IMR-90 (cell line): ENCODE measurements around the gene LAMC3. TPM values are rescaled to one million over a fixed set of nuclear protein-coding genes. Genes with fewer than 3 reads are reported as not detected.

Source experiments
- ATAC-seq: fragments of 200-7000 bp; cut with Tn5 transposase; 2 replicates; pipeline ENCODE4 v1.9.1; 2020; ENCODE audit warnings: low read depth, mild to moderate bottlenecking, moderate library complexity
- BruUV-seq: library from RNA; stranded (reverse); fragments of 400-500 nt; replicated peaks from 2 replicates; lab custom pipeline; 2021; lab: Mats Ljungman, UMichigan
- CTCF ChIA-PET: fragments of 300-600 bp; formaldehyde crosslinking; extraction: SDS; loops from one replicate; lab custom pipeline; 2021; ENCODE audit warnings: antibody characterized with exemption; lab: Yijun Ruan, JAX
- POLR2A ChIA-PET: fragments of 300-600 bp; sonication (Branson Sonifier 250); formaldehyde crosslinking; loops from one replicate; lab custom pipeline; 2022; ENCODE audit warnings: antibody characterized with exemption; ENCODE audit not compliant: unreplicated experiment; lab: Charles Lee
- DNase-seq: peaks from one replicate; pipeline ENCODE4 v3.0.0; 2013
- H2AFZ ChIP-seq: replicated peaks from 2 replicates; pipeline ENCODE3; 2013; ENCODE audit warnings: low read length, mild to moderate bottlenecking; ENCODE audit not compliant: poor library complexity
- H2AK5ac ChIP-seq: 2 replicates; pipeline ENCODE4 v1.6.1; 2013; ENCODE audit warnings: low read depth, low read length, inconsistent platforms
- H2AK9ac ChIP-seq: replicated peaks from 2 replicates; pipeline ENCODE3; 2013; ENCODE audit warnings: mild to moderate bottlenecking, low read depth, low read length, moderate library complexity; ENCODE audit not compliant: poor library complexity
- H2BK120ac ChIP-seq: 2 replicates; pipeline ENCODE4 v1.6.1; 2013; ENCODE audit warnings: low read depth, low read length, inconsistent platforms
- H2BK15ac ChIP-seq: 3 replicates; pipeline ENCODE4 v1.6.1; 2013; ENCODE audit warnings: low read depth, low read length, inconsistent platforms
- H2BK20ac ChIP-seq: 2 replicates; pipeline ENCODE4 v1.6.1; 2013; ENCODE audit warnings: low read depth, mild to moderate bottlenecking, inconsistent platforms, low read length, moderate library complexity
- H2BK5ac ChIP-seq: 2 replicates; pipeline ENCODE4 v1.6.1; 2013; ENCODE audit warnings: mild to moderate bottlenecking, low read depth, low read length, inconsistent platforms; ENCODE audit not compliant: poor library complexity, severe bottlenecking
- H3K14ac ChIP-seq: replicated peaks from 2 replicates; pipeline ENCODE4 v1.6.1; 2013; ENCODE audit warnings: low read depth, low read length, inconsistent platforms
- H3K18ac ChIP-seq: 2 replicates; pipeline ENCODE4 v1.6.1; 2013; ENCODE audit warnings: low read depth, low read length, control low read depth
- H3K23ac ChIP-seq: 2 replicates; pipeline ENCODE4 v1.6.1; 2013; ENCODE audit warnings: low read depth, low read length, inconsistent platforms
- H3K27ac ChIP-seq: 2 replicates; pipeline ENCODE4 v1.5.1; 2013; ENCODE audit warnings: mild to moderate bottlenecking, control low read depth, low read length; ENCODE audit not compliant: insufficient read depth
- H3K27me3 ChIP-seq: 2 replicates; pipeline ENCODE4 v1.6.1; 2013; ENCODE audit warnings: low read length; ENCODE audit not compliant: control insufficient read depth, insufficient read depth
- H3K36me3 ChIP-seq: 2 replicates; pipeline ENCODE4 v1.6.1; 2013; ENCODE audit warnings: low read length, mixed read lengths; ENCODE audit not compliant: control insufficient read depth, insufficient read depth
- H3K4ac ChIP-seq: 2 replicates; pipeline ENCODE4 v1.6.1; 2013; ENCODE audit warnings: low read depth, low read length, inconsistent platforms
- H3K4me1 ChIP-seq: 2 replicates; pipeline ENCODE4 v1.6.1; 2013; ENCODE audit warnings: low read length, mixed read lengths; ENCODE audit not compliant: control insufficient read depth, insufficient read depth
- H3K4me2 ChIP-seq: 2 replicates; pipeline ENCODE4 v1.6.1; 2013; ENCODE audit warnings: low read depth, mild to moderate bottlenecking, control low read depth, low read length, moderate library complexity
- H3K4me3 ChIP-seq: 2 replicates; pipeline ENCODE4 v1.5.1; 2013; ENCODE audit warnings: low read depth, mild to moderate bottlenecking, control low read depth, low read length, moderate library complexity; ENCODE audit not compliant: insufficient read depth
- H3K56ac ChIP-seq: 2 replicates; pipeline ENCODE4 v1.6.1; 2013; ENCODE audit warnings: low read length, inconsistent platforms; ENCODE audit not compliant: insufficient read depth; ENCODE audit errors: extremely low read depth
- H3K79me1 ChIP-seq, 2 experiments: 2 replicates each; pipeline ENCODE4 v1.6.1; 2013; ENCODE audit warnings: low read length in 2 of 2, inconsistent platforms in 1 of 2, low read depth in 1 of 2
- H3K9ac ChIP-seq: 2 replicates; pipeline ENCODE4 v1.6.1; 2013; ENCODE audit warnings: low read depth, low read length, control low read depth
- H3K9me1 ChIP-seq: 2 replicates; pipeline ENCODE4 v1.6.1; 2013; ENCODE audit warnings: low read length, inconsistent platforms; ENCODE audit not compliant: insufficient read depth
- H3K9me3 ChIP-seq: 2 replicates; pipeline ENCODE4 v1.6.1; 2013; ENCODE audit warnings: low read length; ENCODE audit not compliant: control insufficient read depth, insufficient read depth
- H4K20me1 ChIP-seq: 2 replicates; pipeline ENCODE4 v1.6.1; 2013; ENCODE audit warnings: low read length, inconsistent platforms; ENCODE audit not compliant: insufficient read depth
- H4K5ac ChIP-seq: 2 replicates; pipeline ENCODE4 v1.6.1; 2013; ENCODE audit warnings: mild to moderate bottlenecking, low read depth, low read length, control low read depth
- H4K8ac ChIP-seq, 2 experiments: 2 replicates each; pipeline ENCODE4 v1.6.1; 2013; ENCODE audit warnings: low read depth in 2 of 2, low read length in 2 of 2, control low read depth in 1 of 2, inconsistent platforms in 1 of 2
- H4K91ac ChIP-seq: 2 replicates; pipeline ENCODE4 v1.6.1; 2013; ENCODE audit warnings: low read depth, low read length, inconsistent platforms; ENCODE audit not compliant: insufficient read depth
- BHLHE40 ChIP-seq: fragments of 150-350 bp; IDR thresholded peaks from 2 replicates; pipeline ENCODE4 v1.6.1; 2016; ENCODE audit warnings: mild to moderate bottlenecking, low read depth, low read length
- CEBPB ChIP-seq: IDR thresholded peaks from 2 replicates; pipeline ENCODE4 v1.6.1; 2012; ENCODE audit warnings: low read depth, low read length, improper control_type of control experiment
- CHD1 ChIP-seq: IDR thresholded peaks from 2 replicates; pipeline ENCODE4 v1.6.1; 2012; ENCODE audit warnings: low read depth, low read length, improper control_type of control experiment
- CTCF ChIP-seq: conservative IDR thresholded peaks from 2 replicates; pipeline ENCODE4 v1.5.1; 2012; ENCODE audit warnings: mild to moderate bottlenecking, low read depth, low read length, improper control_type of control experiment
- ELK1 ChIP-seq: fragments of 150-350 bp; IDR thresholded peaks from 2 replicates; pipeline ENCODE4 v1.6.1; 2016; ENCODE audit warnings: low read depth, mild to moderate bottlenecking, low read length, moderate library complexity, borderline replicate concordance
- FOS ChIP-seq: fragments of 150-350 bp; IDR thresholded peaks from 2 replicates; pipeline ENCODE4 v1.6.1; 2016; ENCODE audit warnings: low read depth, low read length
- MAFK ChIP-seq: IDR thresholded peaks from 2 replicates; pipeline ENCODE4 v1.6.1; 2012; ENCODE audit warnings: low read depth, low read length, improper control_type of control experiment
- MAZ ChIP-seq: IDR thresholded peaks from 2 replicates; pipeline ENCODE4 v1.6.1; 2012; ENCODE audit warnings: low read depth, mild to moderate bottlenecking, low read length, improper control_type of control experiment, moderate library complexity, borderline replicate concordance
- MXI1 ChIP-seq: IDR thresholded peaks from 2 replicates; pipeline ENCODE4 v1.6.1; 2012; ENCODE audit warnings: low read depth, mild to moderate bottlenecking, low read length, moderate library complexity, borderline replicate concordance
- NFE2L2 ChIP-seq: fragments of 150-350 bp; IDR thresholded peaks from 2 replicates; pipeline ENCODE4 v1.6.1; 2016; ENCODE audit warnings: low read depth, mild to moderate bottlenecking, low read length
- POLR2A ChIP-seq: IDR thresholded peaks from 2 replicates; pipeline ENCODE4 v1.6.1; 2012; ENCODE audit warnings: mild to moderate bottlenecking, low read depth, low read length
- RAD21 ChIP-seq: IDR thresholded peaks from 2 replicates; pipeline ENCODE4 v1.6.1; 2012; ENCODE audit warnings: low read length, improper control_type of control experiment
- RCOR1 ChIP-seq: IDR thresholded peaks from 2 replicates; pipeline ENCODE4 v1.6.1; 2012; ENCODE audit warnings: mild to moderate bottlenecking, low read length, improper control_type of control experiment; ENCODE audit not compliant: insufficient replicate concordance
- RFX5 ChIP-seq: IDR thresholded peaks from 2 replicates; pipeline ENCODE4 v1.8.0; 2012; ENCODE audit warnings: low read depth, mild to moderate bottlenecking, low read length, moderate library complexity
- SMC3 ChIP-seq: fragments of 150-350 bp; IDR thresholded peaks from 2 replicates; pipeline ENCODE4 v1.6.1; 2016; ENCODE audit warnings: low read depth, mild to moderate bottlenecking, antibody characterized with exemption, low read length, moderate library complexity
- USF2 ChIP-seq: fragments of 150-350 bp; IDR thresholded peaks from 2 replicates; pipeline ENCODE4 v1.6.1; 2017; ENCODE audit warnings: mild to moderate bottlenecking, antibody characterized with exemption, low read length, low read depth
- WGBS, 2 experiments: methylation state at CpG; one replicate each; pipeline versions ENCODE4 v1.1.5 to v1.1.7; 2013; ENCODE audit warnings: missing lambda C conversion rate in 2 of 2; ENCODE audit not compliant: insufficient read length in 1 of 2; ENCODE audit errors: extremely low coverage in 2 of 2; 5-methylcytosine and 5-hydroxymethylcytosine counted together
- dilution Hi-C: fragments of 300-500 bp; cut with HindIII; formaldehyde crosslinking; loops from one replicate; pipeline ENCODE4 v1.14.3; 2018; ENCODE audit warnings: low sequenced_read_pairs; ENCODE audit not compliant: unreplicated experiment
- in situ Hi-C: fragments of 300-500 bp; cut with MboI; formaldehyde crosslinking; loops from 3 replicates; pipeline ENCODE4 v1.14.3; 2019; ENCODE audit warnings: low sequenced_read_pairs, inconsistent platforms, mixed read lengths
- intact Hi-C: fragments of 100-400 bp; cut with micrococcal nuclease; formaldehyde crosslinking; loops from 2 replicates; pipeline ENCODE4 v1.10.0; 2022
- polyA plus RNA-seq, 3 experiments: library from polyadenylated mRNA; depleted of rRNA; stranded (reverse); fragments of >200 nt; gene quantifications; 2 replicates each; pipeline ENCODE4 v1.2.3, GENCODE V29; 2012; ENCODE audit warnings: low replicate concordance in 1 of 3
- total RNA-seq: library from RNA; depleted of rRNA; stranded (reverse); fragments of >200 nt; gene quantifications from 2 replicates; pipeline ENCODE4 v1.2.3, GENCODE V29; 2012

LAMC3 gene
- total and polyA plus RNA-seq, 2 of the 4 experiments (the other 2 are of a cell fraction): not detected

- WGBS, 2 experiments: 60% methylated on average over 2 of the region's 7 CpGs; no CpG with 5 or more reads in 1 of the 2 experiments
- intact Hi-C loops (no loop called here), dilution Hi-C loops (no loop called here), in situ Hi-C loops (no loop called here)
- no peaks in the 10 kb centered on the region for H3K4me1 ChIP-seq
- H2AK9ac ChIP-seq: no peak overlapping the region
- no peak overlapping the region for H3K56ac ChIP-seq
- H3K14ac ChIP-seq: no peak overlapping the region
- no peak overlapping the region for H3K23ac ChIP-seq
- no peak overlapping the region for H2BK120ac ChIP-seq
- H2AK5ac ChIP-seq: no peak overlapping the region
- peaks cover 8% of the 10 kb centered on the region for H3K9me3 ChIP-seq
- H4K8ac ChIP-seq: no peak overlapping the region
- H2BK20ac ChIP-seq: no peak overlapping the region
- H3K79me1 ChIP-seq: no peaks in the 10 kb centered on the region
- H2BK5ac ChIP-seq: no peak overlapping the region
- H3K27ac ChIP-seq: no peak overlapping the region
- H3K4ac ChIP-seq: no peak overlapping the region
- H4K5ac ChIP-seq: no peak overlapping the region
- peaks cover 37% of the 10 kb centered on the region for H3K27me3 ChIP-seq
- no peak overlapping the region for H3K18ac ChIP-seq
- DNase-seq (no peak), ATAC-seq (no peak)
- no peaks in the 10 kb centered on the region for H3K9me1 ChIP-seq
- no peaks in the 10 kb centered on the region for H4K20me1 ChIP-seq
- no peak overlapping the region for H2BK15ac ChIP-seq
- no peaks in the 10 kb centered on the region for H3K36me3 ChIP-seq
- no TSS peak for BruUV-seq
- H3K4me3 ChIP-seq: no peak overlapping the region
- H3K4me2 ChIP-seq: no peak overlapping the region
- no peak overlapping the region for H2AFZ ChIP-seq
- ChIA-PET CTCF (interaction anchor here (0.6 kb wide), 1 partner anchor 157 kb away, joined by 3 read pairs; no protein-coding TSS in a partner anchor), POLR2A (no interaction called here)
- H4K91ac ChIP-seq: no peak overlapping the region
- no peak overlapping the region for H3K9ac ChIP-seq
- TF ChIP-seq NFE2L2 (no peak), FOS (no peak), MAZ (no peak), RFX5 (no peak), RAD21 (no peak), MAFK (no peak), MXI1 (no peak), CTCF (no peak), CHD1 (no peak), CEBPB (no peak), SMC3 (no peak), ELK1 (no peak), BHLHE40 (no peak), POLR2A (no peak), RCOR1 (no peak), USF2 (no peak)
Measured at GRCh38 chr9:131021785-131022184, 12.8 kb downstream of the LAMC3 start.
